ENCODE data around the gene FOXO6.

FOXO6 gene

DNA sequence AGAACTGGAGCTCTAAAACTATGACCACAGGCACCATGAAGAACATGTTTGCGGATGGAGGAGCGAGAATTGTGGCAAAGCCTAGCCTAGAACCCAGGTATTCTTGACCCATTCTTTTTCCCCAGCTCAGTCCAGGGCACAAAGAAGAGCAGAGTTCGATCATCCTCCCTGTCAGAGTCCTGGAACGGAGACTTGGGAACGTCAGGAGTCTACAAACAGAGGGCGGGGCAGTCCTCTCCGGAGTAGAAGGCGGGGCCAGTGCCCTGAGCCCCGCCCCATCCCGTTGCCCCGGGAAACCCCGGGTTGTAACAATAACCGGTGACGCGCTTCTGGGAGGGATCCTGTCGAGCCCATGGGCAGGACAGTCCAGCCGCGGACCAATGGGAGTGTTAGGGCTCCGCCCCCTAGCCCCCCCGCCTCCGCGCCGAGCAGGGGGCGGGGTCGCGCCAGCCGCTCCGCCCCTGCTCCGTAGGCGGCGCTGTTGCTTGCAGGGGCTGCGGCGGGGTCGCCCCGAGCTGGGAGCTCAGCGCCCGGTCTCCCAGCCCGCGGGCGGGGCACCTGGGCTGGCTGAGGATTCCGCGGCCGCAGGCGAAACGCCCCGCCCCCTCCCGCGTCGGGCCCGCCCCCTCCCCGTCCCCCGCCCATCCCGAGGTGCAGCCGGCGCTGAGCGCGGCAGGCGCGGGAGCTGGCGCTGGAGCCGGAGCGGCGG lies at the start of gene FOXO6:
Gene FOXO6, plus strand, starts transcription at position 649 of the 709 bp plus-strand sequence.
- DNase-seq (ENCODE audit: low spot score): peak; percentile 95

DNA sequence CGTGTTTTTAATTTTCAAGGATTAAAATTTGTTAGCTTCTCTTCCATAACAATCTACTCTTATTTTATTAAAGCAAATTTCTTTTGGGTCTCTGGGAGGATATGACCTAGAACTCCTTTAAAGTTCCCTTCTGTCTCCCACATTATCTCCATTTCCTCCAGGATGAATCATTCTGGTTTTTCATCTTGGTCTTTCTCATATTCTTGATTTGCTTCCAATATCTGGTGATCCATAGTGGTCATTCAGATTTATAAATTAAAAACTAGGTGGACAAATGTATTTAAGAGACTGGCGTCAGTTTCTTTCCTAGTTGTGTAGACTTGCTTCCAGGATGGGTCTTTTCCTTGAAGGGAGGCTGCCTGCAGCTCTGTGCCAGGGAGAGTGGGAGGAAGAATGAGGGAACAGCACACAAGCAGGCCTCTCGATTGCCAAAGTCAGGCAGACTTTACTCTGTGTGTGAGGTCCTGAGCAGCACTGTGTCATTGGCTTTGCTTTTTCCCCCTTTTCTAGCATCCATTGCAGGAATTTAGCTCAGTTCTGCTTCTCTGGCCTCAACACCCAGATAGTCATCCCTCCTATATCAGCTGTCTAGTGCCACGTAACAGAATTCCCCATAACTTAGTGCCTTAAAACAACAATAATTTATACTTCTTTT lies 48.1 kb upstream of the FOXO6 start:
- no peak for DNase-seq (ENCODE audit: low spot score)

DNA sequence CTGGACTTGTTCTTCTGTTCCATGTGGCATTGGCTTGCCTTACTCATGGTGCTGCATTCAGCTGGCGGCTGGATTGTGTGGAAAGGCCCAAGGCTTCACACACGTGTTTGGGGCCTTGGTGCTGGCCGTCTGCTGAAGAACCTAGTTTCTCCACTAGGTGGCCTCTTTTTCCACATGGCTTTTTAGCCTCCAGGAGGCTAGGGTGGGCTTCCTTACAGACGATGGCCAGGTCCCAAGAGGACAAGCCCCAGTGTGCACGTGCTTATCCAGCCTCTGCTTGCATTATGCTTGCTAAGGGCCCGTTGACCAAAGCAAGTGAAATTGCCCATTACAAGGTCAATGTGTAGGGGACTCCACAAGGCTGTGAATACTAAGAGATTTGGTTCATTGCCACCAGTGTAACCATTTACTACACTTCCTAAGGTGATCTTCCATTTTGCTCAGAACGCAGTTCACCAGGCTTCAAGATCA lies 47.5 kb upstream of the FOXO6 start:
- peak; percentile 27 for DNase-seq (ENCODE audit: low spot score)

DNA sequence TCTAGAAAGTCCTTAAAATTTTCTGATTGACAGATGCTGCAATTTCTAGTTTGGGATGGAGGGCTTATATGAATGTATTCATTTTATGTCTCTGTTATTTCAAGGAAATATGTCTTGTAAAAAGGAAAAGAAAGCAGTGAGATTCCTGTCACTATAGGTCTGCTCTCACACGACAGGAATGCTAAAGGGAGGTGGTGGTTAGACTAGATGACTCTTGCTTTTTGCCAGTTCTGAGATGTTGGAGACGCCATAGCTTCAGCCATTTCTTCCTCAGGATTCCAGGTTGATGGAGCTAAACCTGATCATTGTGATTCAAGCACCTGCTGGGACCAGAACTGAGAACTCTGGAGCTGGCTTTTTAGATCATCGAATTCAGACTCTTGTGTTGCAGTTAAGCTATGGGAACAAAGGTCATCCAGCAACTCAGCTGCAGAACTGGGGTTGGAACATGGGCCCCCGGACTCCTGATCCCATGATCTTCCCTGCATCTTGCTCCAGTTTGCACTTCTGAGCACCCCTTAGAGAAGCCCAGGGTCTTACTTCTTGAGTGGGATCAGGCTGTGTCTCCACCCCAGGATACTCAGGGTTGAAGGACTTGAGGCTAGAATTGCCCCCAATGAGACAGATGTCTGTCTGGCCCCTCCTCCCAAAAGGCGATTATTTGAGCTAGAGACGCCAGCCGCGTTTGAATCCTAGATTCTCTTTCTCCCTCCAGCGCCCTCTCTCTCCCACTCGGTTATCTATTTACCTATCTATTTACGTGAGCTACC lies 46.7 kb upstream of the FOXO6 start:
- no peak for DNase-seq (ENCODE audit: low spot score)

DNA sequence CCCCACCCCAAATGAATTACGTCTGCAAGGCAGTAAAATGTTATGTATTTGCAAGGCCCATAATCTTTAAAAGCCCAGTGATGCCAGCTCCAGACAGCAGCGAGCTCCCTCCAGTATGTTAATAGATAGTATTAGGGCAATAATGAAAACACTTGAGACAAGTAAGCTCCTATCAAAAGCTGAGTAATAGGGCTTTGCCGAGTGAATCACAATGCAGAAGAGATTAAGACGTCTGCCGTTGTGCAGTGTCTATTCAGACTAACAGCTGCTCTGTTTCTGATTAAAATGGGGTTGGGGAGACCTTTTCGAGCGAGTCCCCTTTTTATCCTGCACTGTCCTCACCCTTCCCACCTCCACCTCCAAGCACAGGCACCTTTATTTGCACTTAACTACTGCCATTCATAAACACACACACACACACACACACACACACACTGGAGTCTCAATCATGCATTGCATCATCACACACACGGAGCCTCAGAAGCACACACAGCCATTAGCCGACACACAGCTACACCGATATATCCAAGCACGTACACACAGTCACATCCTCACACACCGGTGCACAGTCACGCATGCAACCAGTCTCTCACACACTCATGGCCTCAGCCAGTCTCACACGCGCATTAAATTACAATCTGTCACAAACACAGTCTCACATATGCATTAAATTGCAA lies 46.0 kb upstream of the FOXO6 start:
- no peak for DNase-seq (ENCODE audit: low spot score)

DNA sequence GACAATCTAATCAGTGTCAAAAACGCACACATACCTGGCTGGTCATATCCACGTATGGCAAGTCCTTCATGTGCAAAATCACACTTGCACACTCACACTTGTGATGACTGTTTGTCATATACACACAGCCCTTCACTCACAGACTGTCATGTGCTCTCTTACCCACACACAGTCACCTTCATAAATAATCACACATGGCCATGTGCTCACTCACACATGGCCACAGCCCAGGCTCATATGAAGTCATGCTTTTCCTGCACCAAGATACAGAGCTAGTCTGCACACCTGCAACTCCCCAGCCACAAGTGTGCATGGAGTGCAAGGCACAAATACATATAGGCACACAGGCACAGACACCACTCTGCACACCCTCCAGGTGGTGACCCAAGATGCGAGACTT lies 45.4 kb upstream of the FOXO6 start:
- no peak for DNase-seq (ENCODE audit: low spot score)

DNA sequence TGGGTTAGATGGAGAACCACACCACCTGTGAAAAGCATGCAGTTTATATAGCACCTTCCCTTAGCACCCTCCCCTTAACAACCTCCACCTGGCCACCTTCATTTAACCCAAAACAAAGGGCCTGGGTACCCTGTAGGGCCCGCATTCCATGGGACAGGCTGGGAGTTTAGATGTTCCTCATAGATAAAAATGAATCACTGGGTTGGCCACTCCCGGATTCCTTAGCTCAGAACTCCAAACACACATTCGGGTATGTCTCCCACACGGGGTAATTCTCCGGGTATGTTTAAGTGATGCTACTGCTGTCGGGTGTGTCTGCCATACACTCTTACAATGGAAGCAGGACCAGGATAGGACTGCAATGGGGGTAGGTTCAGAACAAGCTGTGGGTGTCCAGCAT lies 43.9 kb upstream of the FOXO6 start:
- no peak for DNase-seq (ENCODE audit: low spot score)

DNA sequence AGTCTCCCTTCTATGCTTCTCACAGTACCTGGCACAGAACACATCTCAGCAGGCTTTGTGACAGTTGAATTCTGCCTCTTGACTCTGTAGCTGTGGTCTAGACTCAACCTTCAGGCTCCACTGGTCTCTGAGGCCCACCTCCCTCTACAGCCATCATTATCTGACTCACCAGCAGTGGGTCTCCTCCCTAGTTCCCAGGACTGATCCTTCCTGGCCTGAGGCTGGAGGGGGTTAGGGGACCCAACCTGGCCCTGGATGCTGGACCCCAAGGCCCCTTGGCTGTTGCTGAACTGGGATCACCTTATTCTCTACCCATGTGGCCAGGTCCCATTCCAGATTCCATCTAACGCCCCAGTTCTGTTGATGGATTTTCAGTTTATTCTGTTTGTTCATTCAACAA lies 43.1 kb upstream of the FOXO6 start:
- DNase-seq (ENCODE audit: low spot score): no peak

DNA sequence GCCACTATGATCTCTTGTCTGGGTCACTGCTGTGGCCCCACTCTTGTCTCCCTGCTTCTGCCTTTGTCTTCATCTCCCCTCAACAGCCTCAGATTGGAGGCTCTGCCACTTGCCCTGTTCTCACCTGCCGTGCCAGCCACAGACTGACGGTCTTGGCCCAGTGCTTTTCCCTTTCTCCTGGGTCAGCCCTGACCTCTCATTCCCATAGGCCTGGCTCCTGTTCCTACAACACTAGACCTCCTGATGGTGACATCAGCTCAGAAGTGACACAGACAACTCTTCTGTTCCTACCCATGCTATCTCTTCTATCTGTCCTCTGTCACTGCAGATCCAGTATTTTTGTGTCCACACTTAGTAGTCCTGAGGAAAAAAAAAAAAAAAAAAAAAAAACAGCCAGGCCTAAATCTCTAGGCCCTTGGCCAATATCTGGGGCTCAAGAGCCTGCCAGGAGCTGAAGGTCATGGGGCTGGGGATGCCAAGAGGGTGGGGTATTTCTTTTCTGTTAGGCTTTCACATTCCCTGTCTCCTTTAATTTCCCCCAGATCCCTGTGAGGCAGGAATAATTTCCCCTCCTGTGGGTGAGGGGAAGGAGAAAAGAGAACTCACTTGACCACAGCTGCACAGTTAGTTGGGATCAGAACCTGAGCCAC lies 42.0 kb upstream of the FOXO6 start:
- DNase-seq (ENCODE audit: low spot score): no peak

DNA sequence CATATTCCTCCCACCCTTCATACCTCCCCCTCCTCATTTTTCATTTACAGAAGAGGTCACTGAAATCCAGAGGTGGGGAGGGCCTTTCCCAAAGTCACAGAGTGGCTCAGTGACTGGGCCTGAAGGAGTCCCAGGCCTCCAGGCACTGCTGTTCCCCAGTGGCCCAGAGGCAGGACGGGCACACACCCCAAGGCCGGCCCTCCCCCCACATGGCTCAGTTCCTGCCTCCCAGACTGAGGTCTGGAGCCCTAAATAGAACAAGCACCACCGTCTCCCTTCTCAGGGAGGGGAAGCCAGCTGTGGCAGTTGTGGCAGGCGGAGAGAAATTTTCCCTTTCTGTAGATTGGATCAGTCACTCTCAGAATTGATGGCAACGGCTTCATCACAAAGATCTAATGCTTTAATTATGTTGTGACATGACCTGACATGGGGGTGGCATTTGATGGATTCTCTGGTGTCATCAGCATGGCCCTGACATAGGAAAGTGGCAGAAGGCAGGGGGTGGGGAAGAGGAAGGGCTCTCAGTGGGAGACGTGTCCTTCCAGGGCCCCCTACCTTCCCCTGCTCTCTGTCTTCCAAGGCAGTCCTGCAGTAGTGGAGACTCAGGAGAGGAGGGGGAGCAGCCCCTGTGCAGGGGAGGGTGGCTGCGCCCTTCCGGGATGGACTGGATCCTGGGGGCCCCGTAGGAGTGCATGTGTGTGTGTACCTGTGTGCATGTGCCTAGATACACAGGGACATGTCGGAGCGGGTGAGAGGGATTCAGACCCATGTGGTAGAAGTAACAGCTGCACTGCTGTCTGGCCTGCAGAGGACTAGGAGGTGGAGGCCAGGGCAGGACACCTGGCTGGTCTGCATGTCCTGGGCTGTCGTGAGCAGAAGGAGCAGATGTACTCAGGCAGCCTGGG lies 41.2 kb upstream of the FOXO6 start:
- peak; percentile 9 for DNase-seq (ENCODE audit: low spot score)

DNA sequence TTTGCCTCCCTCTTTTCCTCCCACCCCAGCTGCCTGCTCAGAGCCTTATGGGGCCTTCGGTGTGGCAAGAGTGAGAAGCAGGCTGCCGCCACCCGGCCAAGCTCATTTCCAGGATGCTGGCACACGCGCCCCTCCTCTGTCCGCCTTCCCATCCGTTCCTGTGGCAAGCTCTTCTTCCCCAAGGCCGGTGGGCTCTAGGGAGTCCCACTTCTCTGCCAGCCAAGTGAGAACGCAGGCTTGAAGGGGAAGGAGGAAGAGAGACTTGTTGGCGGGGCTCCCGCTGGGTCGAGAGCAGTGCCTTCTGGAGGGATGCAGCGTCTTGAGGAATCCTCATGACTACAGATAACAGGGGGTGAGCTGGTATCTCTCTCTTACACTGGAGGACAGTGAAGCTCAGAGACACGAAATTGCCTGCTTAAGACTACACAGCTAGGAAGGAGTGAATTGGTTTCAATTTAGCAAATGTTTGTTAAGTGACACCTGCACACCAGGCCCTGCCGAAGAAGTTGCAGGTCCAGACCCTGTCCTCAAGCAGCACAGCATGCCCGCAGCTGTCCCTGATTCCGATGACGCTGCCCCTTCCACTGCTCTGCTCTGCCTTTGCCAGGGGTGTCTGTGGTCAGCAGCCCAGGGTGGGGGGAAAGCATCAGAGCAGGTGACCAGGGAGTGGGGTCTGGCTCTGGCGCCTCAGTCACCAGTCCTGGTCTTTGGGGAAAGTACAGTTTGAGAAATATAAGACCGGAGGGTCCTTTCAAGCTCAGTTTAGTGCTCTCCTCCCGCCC lies 40.1 kb upstream of the FOXO6 start:
- DNase-seq (ENCODE audit: low spot score): no peak

DNA sequence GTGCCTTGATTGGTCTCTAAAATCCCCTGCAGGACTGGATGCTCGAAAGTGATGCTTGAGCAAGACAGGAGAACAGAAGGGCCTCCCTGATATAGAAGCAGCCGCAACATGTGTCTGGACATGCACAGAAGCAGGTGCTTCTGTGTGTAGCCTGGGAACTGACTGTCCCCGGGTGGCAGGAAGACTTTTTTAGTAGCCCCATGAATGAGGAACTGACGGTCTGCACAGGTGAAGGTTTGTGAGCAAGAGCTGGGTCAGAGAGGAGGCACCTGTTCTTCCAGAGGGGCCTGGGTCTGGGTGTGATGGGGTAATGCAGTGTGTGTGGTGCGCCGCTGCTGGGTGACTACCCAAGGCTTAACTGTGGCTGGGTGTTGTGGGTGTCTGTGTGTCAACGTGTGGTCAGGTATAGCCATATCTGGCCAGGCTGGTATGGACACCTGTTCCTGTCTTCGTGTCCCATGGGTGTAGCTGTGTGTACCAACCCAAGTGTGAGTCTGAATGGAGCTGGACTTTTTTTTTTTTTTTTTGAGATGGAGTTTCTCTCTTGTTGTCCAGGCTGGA lies 39.1 kb upstream of the FOXO6 start:
- DNase-seq (ENCODE audit: low spot score): no peak

DNA sequence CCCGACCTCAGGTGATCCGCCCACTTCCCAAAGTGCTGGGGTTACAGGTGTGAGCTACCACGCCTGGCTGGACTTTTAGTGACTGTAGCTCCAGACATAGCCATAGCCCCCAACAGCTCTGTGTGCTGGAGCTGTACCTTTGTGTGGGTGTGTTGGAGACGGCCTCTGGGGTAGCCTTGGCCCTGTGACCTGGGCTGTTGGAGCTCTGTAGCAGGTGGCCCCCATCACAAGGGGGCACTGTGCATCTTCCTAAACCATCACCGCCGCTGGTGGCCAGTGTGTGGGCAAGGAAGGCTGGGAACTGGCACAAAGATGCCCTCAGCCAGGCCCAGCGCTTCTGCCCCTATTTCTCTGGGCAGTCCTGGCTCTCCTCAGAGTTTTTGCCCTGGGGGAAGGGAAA lies 38.4 kb upstream of the FOXO6 start:
- DNase-seq (ENCODE audit: low spot score): peak; percentile 40

DNA sequence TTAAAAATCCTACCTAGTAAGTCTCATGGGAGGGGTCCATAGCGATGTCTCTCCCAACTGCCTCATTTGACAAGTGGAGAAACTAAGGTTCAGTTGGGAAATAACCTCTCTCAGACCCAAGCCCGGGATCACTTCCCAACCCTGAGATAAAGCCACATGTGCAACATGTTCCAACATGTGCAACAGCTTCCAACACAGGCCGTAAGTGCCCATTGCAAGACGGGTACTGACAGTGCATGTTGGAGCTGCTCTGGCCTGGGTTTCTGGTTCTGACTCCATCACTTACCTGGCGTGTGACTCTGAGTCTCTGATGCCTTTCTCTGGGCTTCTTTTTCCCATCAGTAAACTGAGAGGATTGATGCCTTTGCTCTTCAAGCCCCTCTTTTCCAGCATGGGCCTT lies 38.0 kb upstream of the FOXO6 start:
- DNase-seq (ENCODE audit: low spot score): no peak

DNA sequence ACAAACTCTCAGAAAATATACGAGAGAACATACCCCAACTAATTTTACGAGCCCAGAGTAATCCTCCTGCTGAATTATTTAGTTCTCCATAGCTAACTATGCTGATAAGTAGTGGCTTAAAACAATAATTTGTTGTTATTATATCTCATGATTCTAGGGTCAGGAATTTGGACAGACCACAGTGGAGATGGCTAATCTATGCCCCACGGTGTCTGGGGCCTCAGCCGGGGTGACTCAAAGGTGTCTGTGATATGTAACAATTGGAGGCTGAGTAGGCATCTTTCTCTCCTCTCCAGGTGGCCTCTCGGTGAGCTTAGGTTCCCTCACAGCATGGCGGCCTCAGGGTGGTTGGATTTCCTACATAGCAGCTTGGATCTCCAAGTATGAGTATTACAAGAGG lies 35.4 kb upstream of the FOXO6 start:
- DNase-seq (ENCODE audit: low spot score): no peak

DNA sequence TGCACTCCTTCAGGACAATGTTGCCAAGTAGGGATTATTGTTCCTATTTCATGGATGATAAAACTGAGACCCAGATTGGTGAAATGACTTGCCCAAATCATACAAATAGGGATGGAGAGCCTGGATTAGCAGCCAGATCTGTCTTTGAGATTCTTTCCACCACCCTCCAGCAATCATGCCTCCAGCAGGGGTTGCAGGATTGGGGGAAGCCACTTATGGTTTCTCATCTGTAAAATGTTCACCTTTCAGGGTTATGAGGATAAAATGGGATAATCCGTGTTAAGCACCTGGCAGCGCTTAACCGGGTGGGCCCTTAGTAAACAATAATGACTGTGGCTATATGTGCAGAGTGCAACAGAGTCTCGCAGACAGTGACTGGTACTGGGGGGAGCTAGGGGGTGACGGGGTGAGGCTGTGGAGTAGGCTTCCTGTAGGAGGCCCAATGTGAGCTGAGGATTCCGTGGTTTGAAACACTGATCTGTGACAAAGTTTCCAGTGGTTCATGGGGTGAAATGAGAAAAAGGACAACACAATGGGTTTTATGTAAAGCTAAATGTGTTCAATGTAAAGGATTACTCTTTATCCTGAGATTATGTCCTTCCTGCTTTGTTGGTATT lies 33.7 kb upstream of the FOXO6 start:
- DNase-seq (ENCODE audit: low spot score): no peak

DNA sequence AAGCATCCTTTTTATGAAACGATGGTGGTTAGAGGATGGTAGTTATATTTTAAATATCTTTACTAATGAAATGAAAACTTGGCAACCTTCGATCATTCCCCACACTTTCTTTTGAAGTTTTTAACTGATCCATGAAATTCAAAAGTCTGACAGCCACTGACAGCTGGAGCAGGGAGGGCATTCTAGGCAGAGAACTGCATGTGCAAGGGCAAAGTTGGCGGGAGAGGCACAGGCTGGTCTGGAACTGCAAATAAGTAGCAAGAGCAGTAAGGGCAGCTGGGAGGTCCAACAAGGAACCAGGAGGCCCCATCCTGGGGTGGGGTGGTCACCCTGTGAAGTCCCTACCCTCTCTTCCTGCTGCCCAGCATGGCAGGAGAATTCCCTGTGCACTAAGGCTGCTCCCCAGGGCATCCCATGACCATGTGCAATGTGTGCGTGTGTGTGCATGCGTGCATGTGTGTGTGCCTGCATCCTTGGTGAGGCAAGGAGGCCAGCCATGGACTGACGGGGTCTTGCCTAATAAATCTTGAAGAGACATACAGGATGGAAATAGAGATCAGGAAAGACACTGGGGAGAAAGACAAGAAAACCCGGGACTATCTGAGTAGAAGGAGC lies 33.1 kb upstream of the FOXO6 start:
- no peak for DNase-seq (ENCODE audit: low spot score)

DNA sequence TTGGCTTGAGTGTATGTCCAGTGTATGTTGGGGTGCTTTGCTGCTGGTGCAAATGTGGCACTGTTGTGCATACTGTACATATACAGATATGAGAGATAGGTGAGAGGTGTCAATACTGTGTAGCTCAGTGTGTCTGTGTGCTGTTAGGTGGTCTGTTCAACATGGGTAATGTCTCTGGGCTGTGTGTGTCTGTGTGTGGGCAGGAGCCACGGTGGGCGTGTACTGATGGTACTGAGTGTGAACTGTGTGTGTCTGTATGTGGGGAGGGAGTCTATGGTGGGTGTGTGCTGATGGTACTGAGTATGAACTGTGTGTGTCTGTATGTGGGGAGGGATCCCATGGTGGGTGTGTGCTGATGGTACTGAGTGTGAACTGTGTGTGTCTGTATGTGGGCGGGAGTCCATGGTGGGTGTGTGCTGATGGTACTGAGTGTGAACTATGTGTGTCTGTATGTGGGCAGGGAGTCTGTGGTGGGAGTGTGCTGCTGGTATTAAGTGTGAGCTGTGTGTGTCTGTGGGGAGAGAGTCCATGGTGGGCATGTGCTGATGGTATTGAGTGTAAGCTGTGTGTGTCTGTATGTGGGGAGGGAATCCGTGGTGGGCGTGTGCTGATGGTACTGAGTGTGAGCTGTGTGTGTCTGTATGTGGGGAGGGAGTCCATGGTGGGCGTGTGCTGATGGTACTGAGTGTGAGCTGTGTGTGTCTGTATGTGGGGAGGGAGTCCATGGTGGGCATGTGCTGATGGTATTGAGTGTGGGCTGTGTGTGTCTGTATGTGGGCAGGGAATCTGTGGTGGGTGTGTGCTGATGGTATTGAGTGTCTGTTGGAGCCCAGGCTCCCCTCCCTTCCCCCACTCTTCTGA lies 32.2 kb upstream of the FOXO6 start:
- DNase-seq (ENCODE audit: low spot score): no peak
